ENCODE data around the gene NRAP.

The NRAP gene

DNA sequence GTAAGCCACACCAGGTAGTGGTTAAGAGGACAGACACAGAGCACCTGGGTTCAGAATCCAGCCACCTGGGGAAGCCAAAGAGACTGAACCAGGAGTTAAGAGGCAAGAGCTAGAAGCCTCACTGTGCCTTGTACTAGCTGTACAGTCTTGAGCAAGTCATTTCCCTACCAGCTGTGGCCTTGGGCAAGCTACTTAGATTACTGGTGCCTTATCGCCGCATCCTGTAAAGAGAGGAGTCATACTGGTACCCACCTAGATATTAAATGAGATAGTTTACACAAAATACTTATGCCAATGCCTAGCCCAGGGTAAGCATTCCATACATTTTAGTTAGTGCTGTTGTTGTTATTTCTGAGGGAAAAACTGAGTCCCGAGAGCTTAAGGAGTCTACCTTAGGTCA is 63.3 kb downstream of the NRAP start:
- H3K79me2 ChIP-seq (ENCODE audit: insufficient read depth, low read length), result no peaks in the 10 kb centered on the region
- no peak for TF ChIP-seq EZH2 (IDR thresholded peaks at IDR 0.05; ENCODE audit: borderline replicate concordance, low read depth, low read length, severe bottlenecking)
- TF ChIP-seq, protein P1, sequence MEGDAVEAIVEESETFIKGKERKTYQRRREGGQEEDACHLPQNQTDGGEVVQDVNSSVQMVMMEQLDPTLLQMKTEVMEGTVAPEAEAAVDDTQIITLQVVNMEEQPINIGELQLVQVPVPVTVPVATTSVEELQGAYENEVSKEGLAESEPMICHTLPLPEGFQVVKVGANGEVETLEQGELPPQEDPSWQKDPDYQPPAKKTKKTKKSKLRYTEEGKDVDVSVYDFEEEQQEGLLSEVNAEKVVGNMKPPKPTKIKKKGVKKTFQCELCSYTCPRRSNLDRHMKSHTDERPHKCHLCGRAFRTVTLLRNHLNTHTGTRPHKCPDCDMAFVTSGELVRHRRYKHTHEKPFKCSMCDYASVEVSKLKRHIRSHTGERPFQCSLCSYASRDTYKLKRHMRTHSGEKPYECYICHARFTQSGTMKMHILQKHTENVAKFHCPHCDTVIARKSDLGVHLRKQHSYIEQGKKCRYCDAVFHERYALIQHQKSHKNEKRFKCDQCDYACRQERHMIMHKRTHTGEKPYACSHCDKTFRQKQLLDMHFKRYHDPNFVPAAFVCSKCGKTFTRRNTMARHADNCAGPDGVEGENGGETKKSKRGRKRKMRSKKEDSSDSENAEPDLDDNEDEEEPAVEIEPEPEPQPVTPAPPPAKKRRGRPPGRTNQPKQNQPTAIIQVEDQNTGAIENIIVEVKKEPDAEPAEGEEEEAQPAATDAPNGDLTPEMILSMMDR (IDR thresholded peaks at IDR 0.05; ENCODE audit: borderline replicate concordance, extremely low read depth, low read length, poor library complexity, severe bottlenecking), result no peak
- H3K36me3 ChIP-seq (ENCODE audit: insufficient read depth, low read length), result no peaks in the 10 kb centered on the region
- no peak overlapping the region for H3K4me3 ChIP-seq (ENCODE audit: low read depth in 1 of 2, low read length in 2 of 2)
- no peak overlapping the region for H3K27ac ChIP-seq (ENCODE audit: low read length)
- H3K4me2 ChIP-seq (ENCODE audit: insufficient read depth, low read length), result no peak overlapping the region
- no peaks in the 10 kb centered on the region for H4K20me1 ChIP-seq (ENCODE audit: insufficient read depth, low read length)
- no peak overlapping the region for H2AFZ ChIP-seq (ENCODE audit: low read depth, low read length)
- no peak for DNase-seq
- no peak for ATAC-seq (ENCODE audit: insufficient read depth, low read depth)
- peaks cover 10% of the 10 kb centered on the region for H3K27me3 ChIP-seq (ENCODE audit: insufficient read depth, low read length, poor library complexity)
- no peaks in the 10 kb centered on the region for H3K4me1 ChIP-seq (ENCODE audit: insufficient read depth, low read length)
- H3K9me3 ChIP-seq (ENCODE audit: insufficient read depth, low read length, severe bottlenecking), result no peaks in the 10 kb centered on the region
- H3K9ac ChIP-seq (ENCODE audit: low read depth, low read length), result no peak overlapping the region

DNA sequence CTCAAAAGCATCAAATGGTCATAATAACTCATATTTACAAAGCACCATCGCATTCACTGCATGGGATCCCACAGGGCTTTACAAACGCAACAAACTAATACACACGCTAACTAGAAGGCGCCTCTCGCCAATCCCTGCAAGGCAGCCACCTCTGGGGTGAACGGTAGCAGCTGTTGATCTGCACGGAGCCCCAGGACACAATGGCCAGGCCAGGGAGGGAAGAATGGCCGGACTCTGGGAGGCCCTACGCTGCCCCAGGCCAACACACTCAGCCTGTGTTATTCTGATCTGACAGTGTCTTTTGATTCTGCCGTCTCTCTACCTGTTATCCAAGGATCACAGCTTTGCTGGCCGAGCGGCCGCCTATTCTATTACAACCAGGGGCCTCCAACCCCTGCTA is 69.2 kb downstream of the NRAP start:
- Histone ChIP-seq H3K4me3 (ENCODE audit: low read depth in 1 of 2, low read length in 2 of 2) (no peak overlapping the region), H3K27me3 (ENCODE audit: insufficient read depth, low read length, poor library complexity) (peaks cover 10% of the 10 kb centered on the region), H3K9ac (ENCODE audit: low read depth, low read length) (no peak overlapping the region), H2AFZ (ENCODE audit: low read depth, low read length) (no peak overlapping the region), H3K9me3 (ENCODE audit: insufficient read depth, low read length, severe bottlenecking) (no peaks in the 10 kb centered on the region), H3K27ac (ENCODE audit: low read length) (no peak overlapping the region), H3K4me2 (ENCODE audit: insufficient read depth, low read length) (no peak overlapping the region), H4K20me1 (ENCODE audit: insufficient read depth, low read length) (no peaks in the 10 kb centered on the region), H3K4me1 (ENCODE audit: insufficient read depth, low read length) (no peaks in the 10 kb centered on the region), H3K79me2 (ENCODE audit: insufficient read depth, low read length) (no peaks in the 10 kb centered on the region), H3K36me3 (ENCODE audit: insufficient read depth, low read length) (no peaks in the 10 kb centered on the region)
- ATAC-seq (ENCODE audit: insufficient read depth, low read depth) (no peak), DNase-seq (no peak)
- TF ChIP-seq, protein P1 (IDR thresholded peaks at IDR 0.05; ENCODE audit: borderline replicate concordance, extremely low read depth, low read length, poor library complexity, severe bottlenecking), result no peak
- TF ChIP-seq EZH2 (IDR thresholded peaks at IDR 0.05; ENCODE audit: borderline replicate concordance, low read depth, low read length, severe bottlenecking), result no peak

DNA sequence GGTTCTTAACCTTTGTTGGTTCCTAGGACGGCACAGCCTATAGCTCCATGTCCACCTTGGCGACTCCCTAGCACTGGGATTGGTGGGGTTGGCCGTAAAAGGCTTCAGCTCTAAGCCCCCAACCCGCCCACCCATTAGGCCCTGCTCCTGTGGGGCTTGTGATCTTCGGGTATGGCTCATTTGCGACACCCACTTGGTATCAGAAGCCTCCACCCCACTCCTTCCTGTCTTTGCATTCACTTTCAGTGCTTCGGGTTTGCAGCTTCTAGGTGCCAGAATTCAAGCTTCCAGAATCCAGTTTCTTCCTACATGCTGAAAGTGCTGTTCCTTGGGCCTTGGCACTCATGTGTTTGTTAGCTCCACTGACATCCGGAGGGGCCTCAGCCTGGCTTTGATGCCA is 71.5 kb downstream of the NRAP start:
- H4K20me1 ChIP-seq (ENCODE audit: insufficient read depth, low read length), result no peaks in the 10 kb centered on the region
- no peak overlapping the region for H3K4me2 ChIP-seq (ENCODE audit: insufficient read depth, low read length)
- no peak overlapping the region for H3K9ac ChIP-seq (ENCODE audit: low read depth, low read length)
- ATAC-seq (ENCODE audit: insufficient read depth, low read depth), result no peak
- no peak for DNase-seq
- no peaks in the 10 kb centered on the region for H3K36me3 ChIP-seq (ENCODE audit: insufficient read depth, low read length)
- H3K79me2 ChIP-seq (ENCODE audit: insufficient read depth, low read length), result no peaks in the 10 kb centered on the region
- no peak overlapping the region for H3K27ac ChIP-seq (ENCODE audit: low read length)
- H3K9me3 ChIP-seq (ENCODE audit: insufficient read depth, low read length, severe bottlenecking), result no peaks in the 10 kb centered on the region
- H3K4me3 ChIP-seq (ENCODE audit: low read depth in 1 of 2, low read length in 2 of 2), result no peak overlapping the region
- TF ChIP-seq EZH2 (IDR thresholded peaks at IDR 0.05; ENCODE audit: borderline replicate concordance, low read depth, low read length, severe bottlenecking), result no peak
- TF ChIP-seq, protein P1 (IDR thresholded peaks at IDR 0.05; ENCODE audit: borderline replicate concordance, extremely low read depth, low read length, poor library complexity, severe bottlenecking), result no peak
- peaks cover 6% of the 10 kb centered on the region for H3K27me3 ChIP-seq (ENCODE audit: insufficient read depth, low read length, poor library complexity)
- no peaks in the 10 kb centered on the region for H3K4me1 ChIP-seq (ENCODE audit: insufficient read depth, low read length)
- no peak overlapping the region for H2AFZ ChIP-seq (ENCODE audit: low read depth, low read length)

DNA sequence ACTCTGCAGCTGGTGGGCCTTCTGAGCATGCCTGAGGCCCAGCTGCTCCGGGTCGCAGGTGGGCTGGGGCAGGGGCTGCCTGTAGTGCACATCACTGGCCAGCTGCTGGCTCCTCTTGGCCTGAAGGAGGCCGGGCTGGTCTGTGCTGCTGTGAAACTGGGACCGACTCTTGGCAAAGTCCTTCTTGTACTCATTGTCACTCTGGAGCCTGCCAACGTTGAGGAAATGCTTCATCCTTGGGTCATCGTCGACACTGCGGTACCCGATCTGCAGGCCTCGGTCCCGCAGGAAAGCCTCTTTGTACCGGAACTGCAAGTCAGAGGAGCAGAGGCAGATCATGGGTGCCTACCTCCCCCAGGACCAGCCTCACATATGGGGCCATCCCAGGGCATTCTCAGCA is 73.3 kb downstream of the NRAP start:
- TF ChIP-seq, protein P1 (IDR thresholded peaks at IDR 0.05; ENCODE audit: borderline replicate concordance, extremely low read depth, low read length, poor library complexity, severe bottlenecking), result no peak
- TF ChIP-seq EZH2 (IDR thresholded peaks at IDR 0.05; ENCODE audit: borderline replicate concordance, low read depth, low read length, severe bottlenecking), result no peak
- no peak overlapping the region for H2AFZ ChIP-seq (ENCODE audit: low read depth, low read length)
- H3K4me3 ChIP-seq (ENCODE audit: low read depth in 1 of 2, low read length in 2 of 2), result no peak overlapping the region
- no peaks in the 10 kb centered on the region for H4K20me1 ChIP-seq (ENCODE audit: insufficient read depth, low read length)
- no peak overlapping the region for H3K4me2 ChIP-seq (ENCODE audit: insufficient read depth, low read length)
- ATAC-seq (ENCODE audit: insufficient read depth, low read depth), result no peak
- no peak overlapping the region for H3K9ac ChIP-seq (ENCODE audit: low read depth, low read length)
- no peaks in the 10 kb centered on the region for H3K36me3 ChIP-seq (ENCODE audit: insufficient read depth, low read length)
- no peak for DNase-seq
- no peaks in the 10 kb centered on the region for H3K79me2 ChIP-seq (ENCODE audit: insufficient read depth, low read length)
- no peaks in the 10 kb centered on the region for H3K4me1 ChIP-seq (ENCODE audit: insufficient read depth, low read length)
- H3K9me3 ChIP-seq (ENCODE audit: insufficient read depth, low read length, severe bottlenecking), result no peaks in the 10 kb centered on the region
- no peaks in the 10 kb centered on the region for H3K27me3 ChIP-seq (ENCODE audit: insufficient read depth, low read length, poor library complexity)
- H3K27ac ChIP-seq (ENCODE audit: low read length), result no peak overlapping the region

Data from DND-41 (cell line).